ENCODE data around the gene PDE6B.

DNA sequence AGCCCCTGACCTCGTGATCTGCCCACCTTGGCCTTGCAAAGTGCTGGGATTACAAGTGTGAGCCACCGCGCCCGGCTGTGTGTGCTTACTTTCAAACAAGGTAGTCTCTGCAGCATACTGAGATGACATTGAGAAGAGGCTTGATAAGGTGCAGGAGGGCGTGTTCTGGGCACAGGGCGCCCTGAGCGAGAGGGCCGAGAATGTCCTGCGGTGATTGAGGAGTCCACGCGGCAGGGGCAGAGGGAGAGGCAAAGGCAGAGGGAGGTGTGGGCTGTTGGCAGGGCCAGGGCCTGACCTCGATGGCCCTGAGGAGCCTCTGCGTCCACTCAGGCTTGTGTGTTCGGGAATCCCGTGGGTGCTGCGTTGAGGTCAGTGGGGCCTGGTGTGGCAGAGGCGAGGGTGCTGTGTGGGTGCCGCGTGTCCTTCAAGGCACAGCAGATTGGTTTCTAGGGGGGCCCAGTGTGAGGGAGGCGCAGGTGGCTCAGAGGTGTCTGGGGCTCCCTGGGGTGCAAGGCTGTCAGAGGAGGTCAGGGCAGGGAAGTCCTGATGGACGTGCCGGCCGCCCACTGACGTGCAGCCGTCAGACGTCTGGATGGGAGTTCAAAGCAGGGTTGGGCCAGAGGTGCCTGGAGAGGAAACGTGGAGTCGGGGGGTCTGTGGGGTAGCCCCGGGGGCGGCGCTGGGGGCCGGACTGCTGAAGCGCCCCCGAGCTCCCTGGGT lies 92.4 kb downstream of the PDE6B start:
- TF ChIP-seq, protein P1, sequence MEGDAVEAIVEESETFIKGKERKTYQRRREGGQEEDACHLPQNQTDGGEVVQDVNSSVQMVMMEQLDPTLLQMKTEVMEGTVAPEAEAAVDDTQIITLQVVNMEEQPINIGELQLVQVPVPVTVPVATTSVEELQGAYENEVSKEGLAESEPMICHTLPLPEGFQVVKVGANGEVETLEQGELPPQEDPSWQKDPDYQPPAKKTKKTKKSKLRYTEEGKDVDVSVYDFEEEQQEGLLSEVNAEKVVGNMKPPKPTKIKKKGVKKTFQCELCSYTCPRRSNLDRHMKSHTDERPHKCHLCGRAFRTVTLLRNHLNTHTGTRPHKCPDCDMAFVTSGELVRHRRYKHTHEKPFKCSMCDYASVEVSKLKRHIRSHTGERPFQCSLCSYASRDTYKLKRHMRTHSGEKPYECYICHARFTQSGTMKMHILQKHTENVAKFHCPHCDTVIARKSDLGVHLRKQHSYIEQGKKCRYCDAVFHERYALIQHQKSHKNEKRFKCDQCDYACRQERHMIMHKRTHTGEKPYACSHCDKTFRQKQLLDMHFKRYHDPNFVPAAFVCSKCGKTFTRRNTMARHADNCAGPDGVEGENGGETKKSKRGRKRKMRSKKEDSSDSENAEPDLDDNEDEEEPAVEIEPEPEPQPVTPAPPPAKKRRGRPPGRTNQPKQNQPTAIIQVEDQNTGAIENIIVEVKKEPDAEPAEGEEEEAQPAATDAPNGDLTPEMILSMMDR (IDR thresholded peaks at IDR 0.05) = no peak
- no peak for TF ChIP-seq EP300 (IDR thresholded peaks at IDR 0.05)
